GM23338 (cell line): ENCODE measurements around the gene FGGY. TPM values are rescaled to one million over a fixed set of nuclear protein-coding genes. Genes with fewer than 3 reads are reported as not detected.

Experiments used
- ATAC-seq: fragments of 200-7000 bp; cut with Tn5 transposase; 3 replicates; pipeline ENCODE4 v1.9.1; 2020
- DNase-seq: peaks from one replicate; pipeline ENCODE4 v3.0.0-alpha.2; 2015; ENCODE audit warnings: low spot score
- H2AFZ ChIP-seq: fragments of 200-600 bp; sonication (generic); 2 replicates; pipeline ENCODE4 v1.8.0; 2016; ENCODE audit warnings: antibody characterized with exemption, mild to moderate bottlenecking, moderate library complexity
- H3F3A ChIP-seq: fragments of 200-600 bp; sonication (generic); replicated peaks from 2 replicates; pipeline ENCODE4 v1.8.0; 2017; ENCODE audit warnings: antibody characterized with exemption, mixed run types, low read depth
- H3K27ac ChIP-seq: fragments of 200-600 bp; sonication (generic); 2 replicates; pipeline ENCODE4 v1.6.1; 2016; ENCODE audit warnings: low read depth
- H3K27me3 ChIP-seq: fragments of 200-600 bp; sonication (generic); 2 replicates; pipeline ENCODE4 v1.8.0; 2016; ENCODE audit warnings: mild to moderate bottlenecking, mixed run types, moderate library complexity; ENCODE audit not compliant: insufficient read depth
- H3K36me3 ChIP-seq: fragments of 200-600 bp; sonication (generic); 2 replicates; pipeline ENCODE4 v1.8.0; 2016; ENCODE audit warnings: mild to moderate bottlenecking; ENCODE audit not compliant: insufficient read depth
- H3K4me1 ChIP-seq: fragments of 200-600 bp; sonication (generic); 2 replicates; pipeline ENCODE4 v1.8.0; 2016; ENCODE audit warnings: mild to moderate bottlenecking, moderate library complexity; ENCODE audit not compliant: insufficient read depth
- H3K4me2 ChIP-seq: fragments of 200-600 bp; sonication (generic); 2 replicates; pipeline ENCODE4 v1.7.1; 2017; ENCODE audit warnings: mixed run types
- H3K4me3 ChIP-seq: fragments of 200-600 bp; sonication (generic); 2 replicates; pipeline ENCODE4 v1.6.1; 2016; ENCODE audit warnings: mixed run types
- H3K79me2 ChIP-seq: fragments of 200-600 bp; sonication (generic); replicated peaks from 2 replicates; pipeline ENCODE4 v1.8.0; 2017; ENCODE audit warnings: mild to moderate bottlenecking; ENCODE audit not compliant: insufficient read depth
- H3K9me2 ChIP-seq: fragments of 200-600 bp; sonication (generic); 2 replicates; pipeline ENCODE4 v1.8.0; 2017; ENCODE audit not compliant: insufficient read depth
- H4K20me1 ChIP-seq: fragments of 200-600 bp; sonication (generic); replicated peaks from 2 replicates; pipeline ENCODE4 v1.8.0; 2017; ENCODE audit warnings: mild to moderate bottlenecking; ENCODE audit not compliant: insufficient read depth
- H3K27ac Mint-ChIP-seq: 2 replicates; pipeline ENCODE4 v1.8.0; 2020; ENCODE audit warnings: inconsistent platforms, mild to moderate bottlenecking, moderate library complexity, mixed read lengths
- H3K27me3 Mint-ChIP-seq: 3 replicates; pipeline ENCODE4 v1.8.0; 2022; ENCODE audit warnings: low read depth, mild to moderate bottlenecking, moderate library complexity, mixed read lengths, inconsistent platforms; ENCODE audit not compliant: insufficient read depth, poor library complexity
- H3K36me3 Mint-ChIP-seq: 3 replicates; pipeline ENCODE4 v1.8.0; 2021; ENCODE audit warnings: low read depth, mild to moderate bottlenecking, inconsistent platforms, moderate library complexity, mixed read lengths
- H3K4me1 Mint-ChIP-seq: 3 replicates; pipeline ENCODE4 v1.8.0; 2020; ENCODE audit warnings: mild to moderate bottlenecking, inconsistent platforms, mixed read lengths
- H3K4me3 Mint-ChIP-seq: 3 replicates; pipeline ENCODE4 v1.8.0; 2021; ENCODE audit warnings: moderate library complexity, mild to moderate bottlenecking, inconsistent platforms, mixed read lengths
- H3K9me3 Mint-ChIP-seq: 3 replicates; pipeline ENCODE4 v1.8.0; 2020; ENCODE audit warnings: moderate library complexity, mild to moderate bottlenecking, inconsistent platforms, mixed read lengths
- CREB1 ChIP-seq: fragments of 250-450 bp; sonication (Bioruptor Pico); IDR thresholded peaks from 2 replicates; pipeline ENCODE4 v1.5.0; 2020; ENCODE audit warnings: low read depth, mild to moderate bottlenecking, moderate library complexity
- EZH2phosphoT487 ChIP-seq: fragments of 200-600 bp; sonication (generic); IDR thresholded peaks from one replicate; pipeline ENCODE4 v1.8.1; 2018; ENCODE audit warnings: antibody characterized with exemption; ENCODE audit not compliant: unreplicated experiment
- JUNB ChIP-seq: IDR thresholded peaks from one replicate; pipeline ENCODE4 v1.6.1; 2016; ENCODE audit warnings: antibody characterized with exemption; ENCODE audit not compliant: unreplicated experiment
- polyA plus RNA-seq: library from polyadenylated mRNA; unstranded; fragments of >200 nt; fragmentation: Nextera tagmentation; extraction: Ambion mirVana; gene quantifications from 2 replicates; pipeline ENCODE4 v1.2.1, GENCODE V29; 2016
- total RNA-seq: library from RNA; depleted of rRNA; stranded (reverse); fragments of >200 nt; shearing (Covaris generic); gene quantifications from 2 replicates; pipeline ENCODE4 v1.2.3, GENCODE V29; 2014
- TF ChIP-seq, protein P1 (sequence below): fragments of 250-450 bp; sonication (Bioruptor Pico); IDR thresholded peaks from 2 replicates; pipeline ENCODE4 v1.5.0; 2020; ENCODE audit warnings: mild to moderate bottlenecking, moderate library complexity
- TF ChIP-seq, protein P2 (sequence below), 2 experiments: fragments of 200-600 bp in 1 of 2; sonication (generic) in 1 of 2; conservative IDR thresholded peaks; 2 replicates each; pipeline versions ENCODE4 v1.5.1 to v1.6.1; 2016 to 2017; ENCODE audit warnings: antibody characterized with exemption in 2 of 2, low read depth in 2 of 2, mild to moderate bottlenecking in 2 of 2, moderate library complexity in 1 of 2

Gene FGGY
- total and polyA plus RNA-seq, 2 experiments from 2014 or later: 10.9 to 21.4 TPM

DNA sequence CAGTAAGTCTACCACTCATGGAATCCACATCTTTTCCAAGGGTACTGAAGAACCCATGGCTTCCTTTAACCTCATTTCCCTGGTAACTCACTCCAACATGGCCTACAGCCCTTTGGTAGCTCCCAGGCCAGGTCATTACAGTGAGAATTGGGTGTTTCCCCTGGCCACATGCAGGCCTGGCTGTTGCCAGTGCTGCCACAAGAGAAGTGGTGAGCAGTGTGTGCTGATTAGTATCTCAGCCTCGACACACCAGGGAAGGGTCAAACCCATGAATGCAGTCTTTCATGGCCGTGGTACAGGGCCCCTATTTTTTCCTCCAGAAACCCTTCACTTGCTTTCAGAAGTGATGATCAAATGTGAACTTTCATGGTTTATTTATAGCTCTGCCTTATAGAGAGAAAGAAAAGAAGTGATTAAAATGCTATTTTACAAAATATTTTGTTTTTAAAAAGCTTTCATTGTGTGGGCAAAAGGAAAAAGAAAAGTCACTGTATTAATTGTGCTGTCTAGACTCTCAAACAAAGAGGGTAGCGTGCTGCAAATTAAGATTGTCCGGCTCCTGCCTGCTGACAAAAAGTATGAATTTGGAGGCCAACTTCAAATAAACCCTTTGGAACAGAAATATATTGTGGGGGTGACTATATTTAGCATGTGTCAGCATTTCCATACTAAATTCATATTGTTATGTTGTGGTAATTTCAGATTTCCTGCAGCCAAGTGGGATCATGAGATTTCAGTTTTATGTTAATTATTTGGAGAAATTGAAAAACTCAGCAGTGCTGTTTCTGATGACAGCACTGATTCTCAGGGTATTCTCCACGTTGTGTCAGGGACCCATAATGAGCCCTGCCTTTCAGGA, 455.9 kb downstream of the FGGY start:
- H3K27me3 Mint-ChIP-seq: no peaks in the 10 kb centered on the region
- TF ChIP-seq CREB1 (CRISPR knock-in tag) (no peak), EZH2phosphoT487 (no peak), JUNB (no peak)
- H3K4me1 Mint-ChIP-seq: no peaks in the 10 kb centered on the region
- Histone ChIP-seq H3K36me3 (no peaks in the 10 kb centered on the region), H3K27me3 (no peaks in the 10 kb centered on the region), H3K27ac (no peak overlapping the region), H4K20me1 (no peaks in the 10 kb centered on the region), H3K4me2 (no peak overlapping the region), H3F3A (no peaks in the 10 kb centered on the region), H3K4me3 (no peak overlapping the region), H3K79me2 (no peaks in the 10 kb centered on the region), H3K4me1 (no peaks in the 10 kb centered on the region), H3K9me2 (0 out of 2 replicates have a peak, but pooled peaks cover 5% of the 10 kb centered on the region), H2AFZ (no peak overlapping the region)
- no peaks in the 10 kb centered on the region for H3K9me3 Mint-ChIP-seq
- no peaks in the 10 kb centered on the region for H3K36me3 Mint-ChIP-seq
- H3K27ac Mint-ChIP-seq: no peak overlapping the region
- no peak for ATAC-seq
- no peak overlapping the region for H3K4me3 Mint-ChIP-seq
- DNase-seq: no peak

DNA sequence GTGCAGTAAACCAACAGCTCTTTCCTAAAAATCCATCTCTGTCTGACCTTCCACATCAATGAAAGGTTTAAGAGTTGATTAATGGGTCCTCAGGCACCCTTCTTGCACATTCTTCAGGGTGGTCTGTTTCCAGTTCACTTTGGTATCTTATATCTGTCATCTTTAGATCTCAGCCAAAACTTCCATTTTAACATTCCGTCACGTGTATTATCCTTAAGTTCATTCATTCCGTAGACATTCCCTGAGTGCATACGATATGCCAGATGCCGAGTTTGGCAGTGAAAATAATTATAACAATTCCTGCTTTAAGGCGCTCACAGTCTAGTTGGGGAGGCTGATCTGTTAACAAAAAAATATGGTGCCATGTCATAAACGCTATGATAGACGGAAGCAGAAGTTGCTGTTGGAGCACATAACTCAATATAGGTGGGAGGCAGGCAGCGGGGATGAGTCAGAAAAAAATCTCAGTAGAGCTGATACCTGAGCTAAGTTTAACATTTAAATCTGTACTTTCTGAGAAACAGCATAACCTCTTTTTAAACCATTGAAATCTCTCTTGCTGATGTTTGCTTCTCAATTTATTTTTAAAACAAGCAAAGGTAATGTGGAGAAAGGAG, 458.3 kb downstream of the FGGY start:
- Histone ChIP-seq H4K20me1 (no peaks in the 10 kb centered on the region), H3K36me3 (no peaks in the 10 kb centered on the region), H3K27me3 (no peaks in the 10 kb centered on the region), H3K4me1 (no peaks in the 10 kb centered on the region), H3K4me3 (no peak overlapping the region), H3K27ac (no peak overlapping the region), H3K79me2 (no peaks in the 10 kb centered on the region), H3F3A (no peaks in the 10 kb centered on the region), H2AFZ (no peak overlapping the region), H3K9me2 (no peaks in the 10 kb centered on the region), H3K4me2 (no peak overlapping the region)
- Mint-ChIP-seq H3K4me1 (no peaks in the 10 kb centered on the region), H3K27me3 (no peaks in the 10 kb centered on the region), H3K9me3 (no peaks in the 10 kb centered on the region), H3K4me3 (no peak overlapping the region), H3K27ac (no peak overlapping the region), H3K36me3 (no peaks in the 10 kb centered on the region)
- ATAC-seq: no peak
- TF ChIP-seq, protein P1, sequence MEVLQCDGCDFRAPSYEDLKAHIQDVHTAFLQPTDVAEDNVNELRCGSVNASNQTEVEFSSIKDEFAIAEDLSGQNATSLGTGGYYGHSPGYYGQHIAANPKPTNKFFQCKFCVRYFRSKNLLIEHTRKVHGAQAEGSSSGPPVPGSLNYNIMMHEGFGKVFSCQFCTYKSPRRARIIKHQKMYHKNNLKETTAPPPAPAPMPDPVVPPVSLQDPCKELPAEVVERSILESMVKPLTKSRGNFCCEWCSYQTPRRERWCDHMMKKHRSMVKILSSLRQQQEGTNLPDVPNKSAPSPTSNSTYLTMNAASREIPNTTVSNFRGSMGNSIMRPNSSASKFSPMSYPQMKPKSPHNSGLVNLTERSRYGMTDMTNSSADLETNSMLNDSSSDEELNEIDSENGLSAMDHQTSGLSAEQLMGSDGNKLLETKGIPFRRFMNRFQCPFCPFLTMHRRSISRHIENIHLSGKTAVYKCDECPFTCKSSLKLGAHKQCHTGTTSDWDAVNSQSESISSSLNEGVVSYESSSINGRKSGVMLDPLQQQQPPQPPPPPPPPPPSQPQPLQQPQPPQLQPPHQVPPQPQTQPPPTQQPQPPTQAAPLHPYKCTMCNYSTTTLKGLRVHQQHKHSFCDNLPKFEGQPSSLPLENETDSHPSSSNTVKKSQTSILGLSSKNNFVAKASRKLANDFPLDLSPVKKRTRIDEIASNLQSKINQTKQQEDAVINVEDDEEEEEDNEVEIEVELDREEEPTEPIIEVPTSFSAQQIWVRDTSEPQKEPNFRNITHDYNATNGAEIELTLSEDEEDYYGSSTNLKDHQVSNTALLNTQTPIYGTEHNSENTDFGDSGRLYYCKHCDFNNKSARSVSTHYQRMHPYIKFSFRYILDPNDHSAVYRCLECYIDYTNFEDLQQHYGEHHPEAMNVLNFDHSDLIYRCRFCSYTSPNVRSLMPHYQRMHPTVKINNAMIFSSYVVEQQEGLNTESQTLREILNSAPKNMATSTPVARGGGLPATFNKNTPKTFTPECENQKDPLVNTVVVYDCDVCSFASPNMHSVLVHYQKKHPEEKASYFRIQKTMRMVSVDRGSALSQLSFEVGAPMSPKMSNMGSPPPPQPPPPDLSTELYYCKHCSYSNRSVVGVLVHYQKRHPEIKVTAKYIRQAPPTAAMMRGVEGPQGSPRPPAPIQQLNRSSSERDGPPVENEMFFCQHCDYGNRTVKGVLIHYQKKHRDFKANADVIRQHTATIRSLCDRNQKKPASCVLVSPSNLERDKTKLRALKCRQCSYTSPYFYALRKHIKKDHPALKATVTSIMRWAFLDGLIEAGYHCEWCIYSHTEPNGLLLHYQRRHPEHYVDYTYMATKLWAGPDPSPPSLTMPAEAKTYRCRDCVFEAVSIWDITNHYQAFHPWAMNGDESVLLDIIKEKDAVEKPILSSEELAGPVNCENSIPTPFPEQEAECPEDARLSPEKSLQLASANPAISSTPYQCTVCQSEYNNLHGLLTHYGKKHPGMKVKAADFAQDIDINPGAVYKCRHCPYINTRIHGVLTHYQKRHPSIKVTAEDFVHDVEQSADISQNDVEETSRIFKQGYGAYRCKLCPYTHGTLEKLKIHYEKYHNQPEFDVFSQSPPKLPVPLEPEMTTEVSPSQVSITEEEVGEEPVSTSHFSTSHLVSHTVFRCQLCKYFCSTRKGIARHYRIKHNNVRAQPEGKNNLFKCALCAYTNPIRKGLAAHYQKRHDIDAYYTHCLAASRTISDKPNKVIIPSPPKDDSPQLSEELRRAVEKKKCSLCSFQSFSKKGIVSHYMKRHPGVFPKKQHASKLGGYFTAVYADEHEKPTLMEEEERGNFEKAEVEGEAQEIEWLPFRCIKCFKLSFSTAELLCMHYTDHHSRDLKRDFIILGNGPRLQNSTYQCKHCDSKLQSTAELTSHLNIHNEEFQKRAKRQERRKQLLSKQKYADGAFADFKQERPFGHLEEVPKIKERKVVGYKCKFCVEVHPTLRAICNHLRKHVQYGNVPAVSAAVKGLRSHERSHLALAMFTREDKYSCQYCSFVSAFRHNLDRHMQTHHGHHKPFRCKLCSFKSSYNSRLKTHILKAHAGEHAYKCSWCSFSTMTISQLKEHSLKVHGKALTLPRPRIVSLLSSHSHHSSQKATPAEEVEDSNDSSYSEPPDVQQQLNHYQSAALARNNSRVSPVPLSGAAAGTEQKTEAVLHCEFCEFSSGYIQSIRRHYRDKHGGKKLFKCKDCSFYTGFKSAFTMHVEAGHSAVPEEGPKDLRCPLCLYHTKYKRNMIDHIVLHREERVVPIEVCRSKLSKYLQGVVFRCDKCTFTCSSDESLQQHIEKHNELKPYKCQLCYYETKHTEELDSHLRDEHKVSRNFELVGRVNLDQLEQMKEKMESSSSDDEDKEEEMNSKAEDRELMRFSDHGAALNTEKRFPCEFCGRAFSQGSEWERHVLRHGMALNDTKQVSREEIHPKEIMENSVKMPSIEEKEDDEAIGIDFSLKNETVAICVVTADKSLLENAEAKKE (CRISPR knock-in tag): no peak
- TF ChIP-seq, protein P2, sequence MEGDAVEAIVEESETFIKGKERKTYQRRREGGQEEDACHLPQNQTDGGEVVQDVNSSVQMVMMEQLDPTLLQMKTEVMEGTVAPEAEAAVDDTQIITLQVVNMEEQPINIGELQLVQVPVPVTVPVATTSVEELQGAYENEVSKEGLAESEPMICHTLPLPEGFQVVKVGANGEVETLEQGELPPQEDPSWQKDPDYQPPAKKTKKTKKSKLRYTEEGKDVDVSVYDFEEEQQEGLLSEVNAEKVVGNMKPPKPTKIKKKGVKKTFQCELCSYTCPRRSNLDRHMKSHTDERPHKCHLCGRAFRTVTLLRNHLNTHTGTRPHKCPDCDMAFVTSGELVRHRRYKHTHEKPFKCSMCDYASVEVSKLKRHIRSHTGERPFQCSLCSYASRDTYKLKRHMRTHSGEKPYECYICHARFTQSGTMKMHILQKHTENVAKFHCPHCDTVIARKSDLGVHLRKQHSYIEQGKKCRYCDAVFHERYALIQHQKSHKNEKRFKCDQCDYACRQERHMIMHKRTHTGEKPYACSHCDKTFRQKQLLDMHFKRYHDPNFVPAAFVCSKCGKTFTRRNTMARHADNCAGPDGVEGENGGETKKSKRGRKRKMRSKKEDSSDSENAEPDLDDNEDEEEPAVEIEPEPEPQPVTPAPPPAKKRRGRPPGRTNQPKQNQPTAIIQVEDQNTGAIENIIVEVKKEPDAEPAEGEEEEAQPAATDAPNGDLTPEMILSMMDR (conservative IDR thresholded peaks at IDR 0.05; ENCODE audit: low read depth in 2 of 2): no peak
- DNase-seq: no peak
